ENCODE measurements around the gene GPR50. TPM values are rescaled to one million over a fixed set of nuclear protein-coding genes. Genes with fewer than 3 reads are reported as not detected.
A peak's percentile ranks its signal among the peaks of the same experiment; 100 is the strongest.

GPR50 gene
- total RNA-seq, 1 donor from 2014 or later: not detected

- FAIRE-seq (no peak), DNase-seq (ENCODE audit: low read depth) (no peak)
- H3K4me3 ChIP-seq (ENCODE audit: low read depth, low read length): no peak overlapping the region
- TF ChIP-seq CTCF (IDR thresholded peaks at IDR 0.05; ENCODE audit: insufficient read depth, low read length, severe bottlenecking): no peak
- H3K36me3 ChIP-seq (ENCODE audit: control insufficient read depth, insufficient read depth, low read length): no peaks in the 10 kb centered on the region
- no peaks in the 10 kb centered on the region for H3K27me3 ChIP-seq (ENCODE audit: control insufficient read depth, insufficient read depth, low read length)
These were observed 7.7 kb downstream of the GPR50 start for GRCh38 chrX:151183912-151184565.

- no peak for DNase-seq (ENCODE audit: low read depth)
- no peak for TF ChIP-seq CTCF (IDR thresholded peaks at IDR 0.05; ENCODE audit: insufficient read depth, low read length, severe bottlenecking)
- H3K4me3 ChIP-seq (ENCODE audit: low read depth, low read length): no peak overlapping the region
- FAIRE-seq: no peak
- H3K27me3 ChIP-seq (ENCODE audit: control insufficient read depth, insufficient read depth, low read length): no peaks in the 10 kb centered on the region
- H3K36me3 ChIP-seq (ENCODE audit: control insufficient read depth, insufficient read depth, low read length): no peaks in the 10 kb centered on the region
These were observed 8.3 kb downstream of the GPR50 start for GRCh38 chrX:151184705-151185104.

GRCh38 chrX:151206871-151207270 lies 30.5 kb downstream of the GPR50 start:
- FAIRE-seq (no peak), DNase-seq (ENCODE audit: low read depth) (no peak)
- no peak overlapping the region for H3K4me3 ChIP-seq (ENCODE audit: low read depth, low read length)
- H3K27me3 ChIP-seq (ENCODE audit: control insufficient read depth, insufficient read depth, low read length): no peaks in the 10 kb centered on the region
- TF ChIP-seq CTCF (IDR thresholded peaks at IDR 0.05; ENCODE audit: insufficient read depth, low read length, severe bottlenecking): no peak
- H3K36me3 ChIP-seq (ENCODE audit: control insufficient read depth, insufficient read depth, low read length): no peaks in the 10 kb centered on the region

- DNase-seq (ENCODE audit: low read depth) (peak; percentile 55), FAIRE-seq (peak; percentile 36)
- no peak for TF ChIP-seq CTCF (IDR thresholded peaks at IDR 0.05; ENCODE audit: insufficient read depth, low read length, severe bottlenecking)
- Histone ChIP-seq H3K4me3 (ENCODE audit: low read depth, low read length) (no peak overlapping the region), H3K27me3 (ENCODE audit: control insufficient read depth, insufficient read depth, low read length) (no peaks in the 10 kb centered on the region), H3K36me3 (ENCODE audit: control insufficient read depth, insufficient read depth, low read length) (no peaks in the 10 kb centered on the region)
These were observed 49.5 kb downstream of the GPR50 start for GRCh38 chrX:151225843-151226242.

GRCh38 chrX:151226941-151227340 lies 50.6 kb downstream of the GPR50 start:
- DNase-seq (ENCODE audit: low read depth) (no peak), FAIRE-seq (no peak)
- no peak overlapping the region for H3K4me3 ChIP-seq (ENCODE audit: low read depth, low read length)
- H3K27me3 ChIP-seq (ENCODE audit: control insufficient read depth, insufficient read depth, low read length): no peaks in the 10 kb centered on the region
- no peaks in the 10 kb centered on the region for H3K36me3 ChIP-seq (ENCODE audit: control insufficient read depth, insufficient read depth, low read length)
- no peak for TF ChIP-seq CTCF (IDR thresholded peaks at IDR 0.05; ENCODE audit: insufficient read depth, low read length, severe bottlenecking)

- DNase-seq (ENCODE audit: low read depth) (no peak), FAIRE-seq (no peak)
- TF ChIP-seq CTCF (IDR thresholded peaks at IDR 0.05; ENCODE audit: insufficient read depth, low read length, severe bottlenecking): no peak
- H3K27me3 ChIP-seq (ENCODE audit: control insufficient read depth, insufficient read depth, low read length): no peaks in the 10 kb centered on the region
- H3K4me3 ChIP-seq (ENCODE audit: low read depth, low read length): no peak overlapping the region
- H3K36me3 ChIP-seq (ENCODE audit: control insufficient read depth, insufficient read depth, low read length): no peaks in the 10 kb centered on the region
These were observed 51.2 kb downstream of the GPR50 start for GRCh38 chrX:151227627-151228026.
